GM21423 (cell line): ENCODE measurements around the gene LHX4.
A peak's percentile ranks its signal among the peaks of the same experiment; 100 is the strongest.

Experiments used
- ATAC-seq: cut with Tn5 transposase; IDR thresholded peaks from one replicate; pipeline ENCODE4 v1.9.1; 2021; ENCODE audit warnings: mild to moderate bottlenecking, moderate library complexity; ENCODE audit not compliant: unreplicated experiment

Gene LHX4

GRCh38 chr1:180270530-180271271, 40.6 kb downstream of the LHX4 start:
- ATAC-seq, result no peak

- no peak for ATAC-seq
Observed at GRCh38 chr1:180271272-180272255, 41.5 kb downstream of the LHX4 start.

- no peak for ATAC-seq
Observed at GRCh38 chr1:180272395-180272794, 42.3 kb downstream of the LHX4 start.

GRCh38 chr1:180273066-180273465, 43.0 kb downstream of the LHX4 start:
- no peak for ATAC-seq

- no peak for ATAC-seq
Observed at GRCh38 chr1:180274221-180274620, 44.2 kb downstream of the LHX4 start.

- ATAC-seq, result no peak
Observed at GRCh38 chr1:180275726-180276125, 45.7 kb downstream of the LHX4 start.

GRCh38 chr1:180277476-180278193, 47.6 kb downstream of the LHX4 start:
- ATAC-seq, result no peak

- no peak for ATAC-seq
Observed at GRCh38 chr1:180278194-180278515, 48.1 kb downstream of the LHX4 start.

GRCh38 chr1:180278596-180279395, 48.7 kb downstream of the LHX4 start:
- no peak for ATAC-seq

- ATAC-seq, result no peak
Observed at GRCh38 chr1:180279651-180280050, 49.6 kb downstream of the LHX4 start.

- no peak for ATAC-seq
Observed at GRCh38 chr1:180280617-180281016, 50.6 kb downstream of the LHX4 start.

GRCh38 chr1:180281490-180281889, 51.4 kb downstream of the LHX4 start:
- ATAC-seq, result no peak

GRCh38 chr1:180282401-180283044, 52.5 kb downstream of the LHX4 start:
- no peak for ATAC-seq

- no peak for ATAC-seq
Observed at GRCh38 chr1:180283098-180283497, 53.0 kb downstream of the LHX4 start.

GRCh38 chr1:180286417-180286816, 56.4 kb downstream of the LHX4 start:
- ATAC-seq, result no peak

GRCh38 chr1:180287988-180288705, 58.1 kb downstream of the LHX4 start:
- ATAC-seq, result no peak

- no peak for ATAC-seq
Observed at GRCh38 chr1:180288940-180289339, 58.9 kb downstream of the LHX4 start.

GRCh38 chr1:180290265-180291001, 60.4 kb downstream of the LHX4 start:
- no peak for ATAC-seq

- ATAC-seq, result peak; percentile 38
Observed at GRCh38 chr1:180291004-180291403, 60.9 kb downstream of the LHX4 start.
